GM21360 (cell line): ENCODE data around the gene PFKM.
"Not testable (repeated sequence)": the region's sequence is repeated elsewhere in the genome, so short reads cannot be mapped to it uniquely, and the experiment has no call there.

Source experiments
- ATAC-seq: cut with Tn5 transposase; IDR thresholded peaks from one replicate; pipeline ENCODE4 v1.9.1; 2021; ENCODE audit warnings: mild to moderate bottlenecking, moderate library complexity; ENCODE audit not compliant: unreplicated experiment

The PFKM gene

DNA sequence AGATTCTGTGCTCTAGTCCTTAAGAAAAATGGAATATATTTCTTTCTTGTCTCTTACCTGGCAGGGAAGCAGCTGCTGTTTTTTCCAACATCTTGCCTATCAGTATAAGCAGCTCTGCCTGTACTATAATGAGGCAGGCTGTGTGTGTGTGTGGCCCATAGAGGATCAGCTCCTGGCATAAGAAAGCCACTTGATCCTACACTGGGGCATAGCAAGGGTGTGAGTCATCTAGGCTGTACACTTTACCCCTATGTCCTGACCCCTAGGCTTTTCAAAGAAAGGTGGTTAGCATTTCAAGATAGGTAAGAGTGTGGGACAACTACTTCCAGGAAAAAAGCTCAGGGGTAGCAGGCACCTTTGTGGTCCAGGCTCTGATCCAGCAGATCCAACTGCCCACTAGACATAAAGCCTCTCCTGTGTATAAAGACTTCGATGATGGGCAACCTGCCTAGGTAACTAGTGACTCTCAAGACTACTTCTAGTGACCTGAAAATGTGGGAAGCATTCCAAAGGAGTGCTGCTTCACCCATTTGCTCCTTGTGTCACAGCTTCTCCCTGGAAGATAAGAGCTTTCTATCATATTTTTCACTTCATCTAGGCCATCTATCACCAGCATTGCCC lies 8.4 kb upstream of the PFKM start:
- ATAC-seq = no peak

DNA sequence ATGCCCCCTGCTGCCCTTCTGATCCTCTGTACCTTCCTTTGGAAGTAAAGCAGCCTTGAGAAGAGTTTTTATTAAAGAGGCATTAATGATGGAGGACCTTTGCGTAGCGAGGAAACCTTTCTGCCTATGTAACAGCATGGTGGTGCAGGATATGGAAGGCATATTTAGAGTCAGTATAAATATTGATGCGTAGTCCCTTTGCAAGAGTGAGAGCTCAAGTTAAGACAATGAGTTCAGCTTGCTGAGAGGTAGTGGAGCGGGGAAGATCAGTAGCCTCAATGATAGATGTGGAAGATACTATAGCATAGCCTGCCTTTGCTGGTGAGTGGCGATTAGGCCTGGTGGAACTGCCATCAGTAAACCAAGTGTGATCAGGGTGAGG lies 7.9 kb upstream of the PFKM start:
- not testable (repeated sequence) for ATAC-seq

DNA sequence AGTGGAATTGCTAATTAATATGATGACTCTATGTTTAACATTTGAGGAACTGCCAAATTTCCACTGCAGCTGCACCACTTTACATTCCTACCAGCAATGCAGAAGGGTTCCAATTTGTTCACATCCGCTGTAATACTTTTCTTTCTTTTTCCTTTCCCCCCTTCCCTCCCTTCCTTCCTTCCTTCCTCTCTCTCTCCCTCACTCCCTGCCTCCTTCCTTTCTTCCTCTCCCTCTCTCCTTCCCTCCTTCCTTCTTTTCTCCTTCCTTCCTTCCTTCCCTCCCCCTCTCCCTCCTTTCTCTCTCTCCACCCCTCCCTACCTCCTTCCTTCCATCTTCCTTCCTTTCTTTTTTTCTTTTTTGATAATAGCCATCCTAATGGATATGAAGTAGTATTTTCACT lies 3.2 kb upstream of the PFKM start:
- no peak for ATAC-seq

DNA sequence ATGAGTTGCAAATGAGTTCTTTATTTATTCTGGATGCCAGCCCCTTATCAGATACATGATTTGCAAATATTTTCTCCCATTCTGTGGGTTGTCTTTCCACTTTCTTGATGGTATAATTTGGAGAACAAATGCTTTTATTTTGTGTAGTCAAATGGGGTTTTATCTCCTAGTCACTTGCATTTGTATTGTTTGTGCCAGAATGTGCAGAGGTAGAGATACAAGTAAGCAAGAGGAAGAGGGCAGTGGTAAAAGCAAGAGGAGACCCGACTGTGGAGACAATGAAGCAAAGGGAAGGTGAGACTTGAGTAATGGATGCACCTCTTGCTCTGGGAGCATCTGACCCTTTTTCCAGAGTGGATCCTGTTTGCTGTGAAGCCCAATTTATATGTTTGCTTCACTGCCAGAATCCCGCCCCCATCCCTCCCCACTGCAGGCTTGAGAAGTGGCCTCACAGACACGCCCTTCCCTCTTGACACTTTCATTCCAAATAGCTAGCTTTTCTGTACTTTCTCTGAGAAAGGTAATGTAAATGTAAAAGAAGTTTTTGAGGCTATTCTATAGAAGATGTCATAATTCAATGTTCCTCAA lies 786 bp upstream of the PFKM start:
- ATAC-seq = no peak

DNA sequence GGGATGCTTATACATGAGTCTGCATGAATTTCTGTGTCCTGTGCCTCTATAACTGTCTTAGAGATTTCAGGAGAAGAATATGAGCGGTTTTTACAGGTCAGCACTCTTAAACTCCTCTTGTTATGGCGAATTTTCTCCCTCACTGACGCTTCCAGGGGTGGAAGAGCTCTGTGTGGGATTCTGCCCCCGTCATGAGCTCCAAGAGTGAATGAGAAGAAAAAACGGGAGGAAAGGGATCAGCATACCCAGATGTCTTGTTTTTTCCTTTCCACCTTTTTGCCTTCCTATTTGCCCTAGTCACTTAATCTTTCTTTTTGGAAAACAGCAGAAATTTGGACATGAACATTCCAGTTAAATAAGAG lies 651 bp downstream of the PFKM start:
- ATAC-seq = no peak

DNA sequence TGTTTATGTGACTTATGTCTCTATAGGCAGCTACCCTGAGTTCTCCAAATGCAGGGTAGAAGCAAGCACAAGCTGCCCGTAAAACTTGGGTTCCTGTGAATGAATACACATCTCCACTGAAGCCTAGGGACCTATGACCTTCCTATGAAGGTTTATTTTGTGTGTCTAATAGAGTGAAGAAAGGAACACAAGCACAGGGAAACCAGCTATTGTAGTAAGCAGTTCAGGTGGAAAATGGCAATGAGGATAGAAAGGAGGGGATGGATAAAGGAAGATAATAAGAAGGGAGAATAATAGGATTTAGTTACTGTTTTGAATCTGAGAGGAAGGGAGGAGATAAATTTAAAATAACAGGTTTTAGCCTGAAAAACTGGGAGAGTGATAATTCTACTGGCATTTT lies 2.4 kb downstream of the PFKM start:
- ATAC-seq = no peak

DNA sequence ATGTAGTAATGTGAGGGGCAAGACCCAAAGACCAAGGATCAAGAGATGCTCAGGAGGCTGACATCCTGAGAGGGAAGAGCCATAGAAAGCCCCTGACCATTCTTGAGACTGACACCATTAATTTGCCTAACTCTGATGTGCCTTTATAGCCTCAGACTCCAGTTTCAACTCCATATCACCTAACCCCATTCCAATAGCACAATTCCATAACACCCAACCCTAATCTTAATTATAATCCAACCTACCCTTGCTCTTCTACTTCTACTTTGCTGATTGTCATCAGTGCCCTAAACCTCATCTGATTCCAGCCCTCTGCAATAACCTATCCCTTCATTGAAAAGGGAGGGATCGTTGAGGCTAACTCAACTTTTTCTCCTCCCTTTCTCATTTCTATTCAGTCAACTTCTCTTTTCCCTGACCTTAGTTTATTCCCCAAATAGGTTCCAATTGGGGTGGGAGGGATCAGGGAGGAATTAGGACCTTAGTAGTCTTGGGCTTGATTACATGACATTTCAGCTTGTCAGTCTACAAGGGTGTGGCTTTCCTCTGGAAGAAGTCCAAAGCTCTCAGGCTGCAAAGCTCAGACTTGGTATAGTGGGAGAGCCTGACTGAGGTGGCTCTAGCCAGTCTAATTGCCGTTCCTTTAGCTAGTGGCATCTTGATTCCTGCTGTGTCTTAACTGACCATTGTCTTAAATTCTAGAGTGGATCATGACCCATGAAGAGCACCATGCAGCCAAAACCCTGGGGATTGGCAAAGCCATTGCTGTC lies 3.1 kb downstream of the PFKM start:
- no peak for ATAC-seq

DNA sequence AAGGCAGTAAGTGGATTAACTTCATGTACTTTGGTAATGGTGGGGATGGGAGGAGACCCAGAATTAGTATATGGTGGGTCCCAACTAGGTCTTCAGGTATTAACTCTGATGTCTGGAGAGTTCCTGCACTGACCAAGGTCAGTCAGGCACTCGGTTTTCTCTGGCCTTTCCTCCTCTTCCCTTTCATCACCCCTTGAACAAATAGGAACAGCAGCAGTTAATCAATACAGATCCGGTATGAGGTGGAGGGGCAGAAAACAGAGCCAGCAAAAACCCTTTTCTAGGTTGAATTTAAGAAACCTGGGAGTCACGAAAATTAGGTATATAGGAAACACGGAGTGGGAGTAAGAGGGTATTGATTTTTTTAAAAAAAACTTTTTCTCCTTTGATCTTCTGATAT lies 4.0 kb downstream of the PFKM start:
- no peak for ATAC-seq

DNA sequence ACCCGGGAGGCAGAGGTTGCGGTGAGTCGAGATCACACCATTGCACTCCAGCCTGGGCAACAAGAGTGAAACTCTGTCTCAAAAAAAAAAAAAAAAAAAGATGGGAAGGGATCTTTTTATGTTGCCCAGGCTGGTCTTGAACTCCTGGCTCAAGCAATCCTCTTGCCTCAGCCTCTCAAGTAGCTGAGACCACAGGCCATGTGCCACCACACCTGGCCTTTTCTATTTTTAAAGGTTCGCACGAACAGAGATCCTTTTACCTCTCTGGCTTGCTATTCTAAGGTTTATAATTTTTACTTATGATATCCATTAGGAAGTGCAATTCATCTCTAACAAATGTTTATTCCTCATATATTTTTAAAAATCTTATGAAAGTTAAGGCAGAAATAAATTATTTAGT lies 6.4 kb downstream of the PFKM start:
- ATAC-seq = not testable (repeated sequence)

DNA sequence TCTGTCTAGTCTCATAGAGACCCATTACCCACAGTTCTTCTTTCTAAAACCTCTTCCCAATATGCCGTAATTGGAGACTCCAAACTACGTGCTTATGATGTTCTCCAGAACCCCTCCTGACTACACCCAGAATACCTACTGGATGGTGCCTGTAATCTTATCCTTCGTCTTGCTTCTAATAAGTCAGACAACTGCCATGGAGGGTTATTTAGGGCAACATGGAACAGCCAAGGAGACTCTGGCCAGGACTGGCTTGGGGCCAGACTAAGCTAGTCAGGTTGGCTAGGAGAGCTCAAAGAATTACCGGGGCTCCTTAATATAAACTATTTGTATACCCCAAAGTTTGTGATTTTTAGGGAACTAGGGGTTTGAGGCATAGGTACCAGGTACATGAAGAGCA lies 6.8 kb downstream of the PFKM start:
- no peak for ATAC-seq

DNA sequence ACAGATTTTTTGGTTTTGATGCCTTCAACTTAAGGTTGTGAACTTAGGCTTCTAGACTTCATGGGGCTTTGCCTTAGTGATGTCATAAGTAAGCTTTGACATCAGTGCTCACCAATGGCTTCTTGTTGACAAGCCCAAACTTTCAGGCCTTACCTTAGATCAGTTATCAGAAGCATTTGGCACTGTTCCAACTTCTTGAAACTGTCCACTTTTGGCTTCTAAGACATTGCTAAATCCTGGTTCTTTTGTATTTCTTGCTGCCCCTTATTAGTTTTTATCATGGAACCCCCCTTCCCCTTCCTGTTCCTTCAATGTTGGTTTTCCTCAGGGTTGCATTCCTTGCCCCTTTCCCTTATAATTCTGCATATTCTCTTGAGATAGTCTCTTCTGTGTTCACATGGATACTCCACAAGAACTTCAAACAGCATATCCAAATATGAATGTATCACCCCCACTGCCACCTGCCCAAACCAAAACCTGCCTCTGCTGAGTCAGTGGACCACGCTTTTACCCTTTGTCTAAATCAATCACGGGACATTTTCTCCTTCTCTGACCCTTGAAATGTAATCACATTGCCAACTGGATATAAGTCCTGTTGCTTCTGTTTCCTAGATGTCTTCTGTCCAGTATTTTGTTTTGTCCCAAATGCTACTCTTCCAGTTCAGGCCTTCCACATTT lies 7.9 kb downstream of the PFKM start:
- no peak for ATAC-seq

DNA sequence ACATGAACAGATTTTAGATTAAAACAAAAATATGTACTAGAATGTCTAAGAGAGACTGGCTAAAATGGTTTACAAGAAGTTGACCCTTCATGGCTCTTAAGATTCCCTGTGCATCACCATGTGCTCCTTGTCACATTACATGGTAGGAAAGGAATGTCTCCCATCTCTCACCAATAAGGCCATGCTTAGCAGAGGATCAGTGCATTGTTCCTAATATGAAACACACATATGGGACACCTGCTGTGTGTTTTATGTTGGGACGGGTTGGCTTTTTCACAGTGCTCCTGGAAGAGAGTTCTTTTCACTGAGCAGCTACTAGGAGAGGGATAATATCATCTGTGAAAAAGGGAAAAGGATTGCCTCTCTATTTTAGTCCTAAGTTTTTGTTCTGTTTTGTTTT lies 9.6 kb downstream of the PFKM start:
- ATAC-seq = no peak

DNA sequence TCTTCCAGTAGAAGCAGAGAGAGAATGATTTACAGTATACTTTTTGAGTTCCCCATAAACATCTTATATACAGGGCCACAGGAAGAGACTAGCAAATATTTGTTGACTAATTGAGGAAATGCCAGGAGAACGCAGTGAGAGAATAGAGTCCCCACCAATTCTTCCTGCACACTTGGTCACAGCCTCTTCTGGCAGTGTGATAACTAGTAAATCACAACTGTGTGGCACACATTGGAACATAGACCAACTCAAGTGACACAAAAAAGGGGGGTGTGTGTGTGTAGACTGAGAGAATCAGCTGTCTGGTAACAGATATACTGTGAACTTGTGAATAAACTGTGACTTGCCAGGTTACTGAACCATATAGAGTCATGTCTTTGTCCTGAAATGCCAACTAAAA lies 10.2 kb downstream of the PFKM start:
- ATAC-seq = no peak

DNA sequence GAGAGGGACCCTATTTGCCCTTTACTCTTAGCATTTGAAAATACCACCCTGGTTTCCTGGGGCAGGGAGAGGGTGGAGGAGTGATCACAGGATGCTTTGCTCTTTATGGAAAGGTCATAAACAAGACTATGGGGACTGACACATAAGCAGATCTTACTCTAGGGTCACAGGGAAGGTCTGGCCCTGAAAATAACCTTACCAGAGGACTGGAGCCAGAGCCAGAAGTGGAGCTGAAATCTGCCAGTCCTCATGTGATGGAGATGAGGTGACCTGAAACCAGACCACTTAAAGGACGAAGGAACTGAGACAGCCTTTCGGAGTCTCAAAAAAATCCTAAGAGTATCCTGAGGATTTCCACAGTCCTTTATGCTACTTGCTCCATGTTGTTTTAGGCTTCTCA lies 12.4 kb downstream of the PFKM start:
- no peak for ATAC-seq

DNA sequence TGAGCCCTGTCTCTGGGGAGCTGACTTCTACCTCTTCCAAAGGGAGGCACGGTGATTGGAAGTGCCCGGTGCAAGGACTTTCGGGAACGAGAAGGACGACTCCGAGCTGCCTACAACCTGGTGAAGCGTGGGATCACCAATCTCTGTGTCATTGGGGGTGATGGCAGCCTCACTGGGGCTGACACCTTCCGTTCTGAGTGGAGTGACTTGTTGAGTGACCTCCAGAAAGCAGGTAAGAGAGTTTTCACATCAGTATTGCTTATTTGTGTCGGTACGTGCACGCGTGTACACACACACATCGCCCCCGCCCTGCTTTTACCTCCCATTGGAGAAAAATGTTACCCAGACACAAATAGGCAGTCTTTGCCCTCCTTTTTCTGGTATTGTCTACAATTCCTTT lies 13.7 kb downstream of the PFKM start:
- ATAC-seq = no peak

DNA sequence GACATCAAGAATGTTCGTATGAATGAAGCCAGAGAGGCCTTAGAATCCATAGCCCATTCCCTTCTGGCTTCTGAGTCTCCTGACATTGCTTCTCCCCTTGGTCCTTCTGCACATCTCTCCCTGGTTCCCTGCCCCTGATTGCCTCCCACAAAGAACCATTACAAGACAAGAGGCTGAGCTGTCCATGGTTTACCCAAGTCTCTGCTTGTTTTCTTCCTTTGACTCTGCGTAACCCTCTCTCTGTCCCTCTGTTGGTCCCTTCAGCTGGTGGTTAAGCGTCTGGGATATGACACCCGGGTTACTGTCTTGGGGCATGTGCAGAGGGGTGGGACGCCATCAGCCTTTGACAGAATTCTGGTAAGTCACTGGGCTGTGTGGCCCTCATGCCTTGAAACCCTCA lies 15.9 kb downstream of the PFKM start:
- no peak for ATAC-seq

DNA sequence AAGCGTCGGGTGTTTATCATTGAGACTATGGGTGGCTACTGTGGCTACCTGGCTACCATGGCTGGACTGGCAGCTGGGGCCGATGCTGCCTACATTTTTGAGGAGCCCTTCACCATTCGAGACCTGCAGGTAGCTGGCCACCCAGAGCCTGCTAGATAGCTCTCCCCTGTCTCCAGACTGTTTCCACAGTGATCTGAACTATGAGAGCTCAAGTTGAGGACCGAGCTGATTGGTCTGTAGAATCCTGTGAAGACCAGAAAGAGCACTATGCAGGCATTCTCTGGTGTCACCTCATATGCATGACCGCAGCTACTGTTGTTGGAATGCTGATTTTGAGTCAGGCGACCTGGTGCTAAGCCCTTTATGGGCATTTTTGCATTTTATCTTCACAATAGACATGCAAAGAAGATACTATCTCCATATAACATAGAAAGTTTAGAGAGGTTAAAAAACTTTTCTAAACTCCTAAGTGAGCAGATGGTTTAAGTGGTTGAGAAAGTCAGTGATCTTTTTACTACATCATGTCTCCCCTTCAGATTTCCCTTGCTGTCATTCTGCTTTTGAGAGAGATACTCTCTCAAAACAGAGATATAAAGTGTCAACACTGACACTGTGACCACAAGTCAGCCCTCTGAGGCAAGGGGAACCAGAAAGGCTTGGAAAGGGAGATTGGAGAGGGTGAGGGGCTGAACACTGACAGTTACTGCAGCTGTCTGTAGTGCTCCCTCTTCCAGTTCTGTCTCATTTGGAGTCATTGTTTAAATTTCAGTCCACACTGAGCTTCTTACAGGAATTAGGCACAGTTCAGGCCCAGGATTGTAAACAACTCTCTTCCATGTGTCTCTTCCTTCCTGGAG lies 23.9 kb downstream of the PFKM start:
- ATAC-seq = no peak

DNA sequence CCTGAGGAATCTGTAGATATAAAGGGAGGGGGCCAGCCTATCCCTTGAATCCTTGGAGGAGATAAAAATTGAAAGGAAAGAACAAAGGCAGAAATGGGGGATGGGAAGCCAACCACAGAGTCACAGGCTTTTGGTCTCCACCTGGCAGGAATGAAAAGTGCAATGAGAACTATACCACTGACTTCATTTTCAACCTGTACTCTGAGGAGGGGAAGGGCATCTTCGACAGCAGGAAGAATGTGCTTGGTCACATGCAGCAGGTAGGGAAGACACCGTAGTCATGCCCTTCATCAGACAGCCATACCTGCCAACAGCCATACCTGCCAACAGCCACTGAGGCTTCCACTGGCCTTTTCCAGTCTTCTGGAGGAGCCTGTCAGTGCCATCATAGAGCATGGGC lies 24.7 kb downstream of the PFKM start:
- ATAC-seq = no peak

DNA sequence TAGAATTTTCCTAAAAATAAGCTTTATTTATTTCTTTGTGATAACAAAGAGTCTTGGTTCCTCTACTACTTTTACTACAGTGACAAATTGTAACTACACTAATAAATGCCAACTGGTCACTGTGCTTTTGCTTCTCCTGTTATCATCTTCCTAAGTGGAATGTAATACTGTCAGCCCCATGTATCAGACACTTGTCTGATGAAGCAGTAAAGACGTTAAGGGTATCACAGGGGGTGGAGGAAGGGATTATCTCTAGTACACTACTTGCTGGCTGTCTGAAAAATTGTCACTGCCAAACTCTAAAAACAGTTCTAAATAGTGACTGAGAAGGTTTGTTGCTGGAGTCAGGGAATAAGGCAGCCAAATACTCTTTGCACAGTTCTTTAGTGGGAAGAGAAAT lies 26.8 kb downstream of the PFKM start:
- ATAC-seq = no peak

DNA sequence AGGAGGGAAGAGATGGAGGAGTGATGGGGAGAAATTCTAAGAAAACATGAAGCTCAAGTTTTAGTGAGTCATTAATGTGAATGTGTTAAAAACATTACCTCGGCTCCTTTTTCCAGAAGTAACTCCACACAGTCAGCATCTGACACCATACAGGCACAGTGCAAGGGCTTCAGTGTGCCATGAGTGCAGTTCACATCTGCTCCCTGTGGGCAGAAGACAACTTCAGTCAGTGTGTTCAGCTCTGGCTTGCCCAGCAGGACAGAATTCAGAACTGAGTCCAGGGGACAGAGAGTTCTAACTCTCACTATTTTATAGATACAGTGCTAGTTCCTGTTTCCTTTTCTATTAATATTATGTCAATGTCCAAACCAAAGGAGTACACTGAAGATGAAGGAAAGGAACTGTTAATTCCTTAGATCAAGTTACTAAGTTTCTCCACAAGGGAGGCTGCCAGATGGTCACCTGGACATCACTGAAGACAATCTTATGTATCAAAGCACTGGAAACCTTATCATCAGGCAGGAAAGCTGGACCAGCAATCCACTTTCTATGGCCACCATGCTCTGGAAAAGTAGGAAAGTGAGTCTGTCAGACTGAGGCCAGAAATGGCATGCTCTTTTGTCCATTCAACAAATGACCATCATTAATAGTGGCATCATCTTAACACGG lies 32.1 kb downstream of the PFKM start:
- no peak for ATAC-seq

DNA sequence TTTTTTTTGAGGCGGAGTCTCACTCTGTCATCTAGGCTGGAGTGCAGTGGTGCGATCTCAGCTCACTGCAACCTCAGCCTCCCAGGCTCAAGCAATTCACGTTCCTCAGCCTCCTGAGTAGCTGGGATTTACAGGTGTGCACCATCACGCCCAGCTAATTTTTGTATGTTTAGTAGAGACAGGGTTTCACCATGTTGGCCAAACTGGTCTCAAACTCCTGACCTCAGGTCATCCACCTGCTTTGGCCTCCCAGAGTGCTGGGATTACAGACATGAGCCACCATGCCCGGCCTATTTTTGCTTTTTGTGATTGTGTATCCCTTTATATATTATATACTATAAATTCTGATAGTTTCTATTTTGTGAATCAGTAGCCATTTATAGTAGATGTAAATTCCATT lies 36.6 kb downstream of the PFKM start:
- ATAC-seq = not testable (repeated sequence)
